Dendritic cell treated with granulocyte-macrophage colony-stimulating factor and Interleukin-4, amounts not matched to agents 40 ng/mL and 50 ng/mL, for 4 days (primary cell): ENCODE data around the gene DNMBP.
"Not testable (repeated sequence)": the region's sequence is repeated elsewhere in the genome, so short reads cannot be mapped to it uniquely, and the experiment has no call there.

Experiments used
- H3K27ac Mint-ChIP-seq: one replicate; pipeline ENCODE4 v1.8.0; 2022; ENCODE audit warnings: mild to moderate bottlenecking, mixed read lengths
- H3K27me3 Mint-ChIP-seq: one replicate; pipeline ENCODE4 v1.8.0; 2022; ENCODE audit warnings: mild to moderate bottlenecking, mixed read lengths
- H3K36me3 Mint-ChIP-seq: one replicate; pipeline ENCODE4 v1.8.0; 2022; ENCODE audit warnings: low read depth, mixed read lengths
- H3K4me1 Mint-ChIP-seq: one replicate; pipeline ENCODE4 v1.8.0; 2022; ENCODE audit warnings: low read depth, mixed read lengths
- H3K4me3 Mint-ChIP-seq: one replicate; pipeline ENCODE4 v1.8.0; 2022; ENCODE audit warnings: mild to moderate bottlenecking, moderate library complexity, mixed read lengths
- H3K9me3 Mint-ChIP-seq: one replicate; pipeline ENCODE4 v1.8.0; 2022; ENCODE audit warnings: mixed read lengths
- intact Hi-C: fragments of 100-400 bp; cut with micrococcal nuclease; formaldehyde crosslinking; loops from one replicate; pipeline ENCODE4 v1.15.0; 2022

Gene DNMBP

GRCh38 chr10:99993701-99994689 is 15.8 kb downstream of the DNMBP start:
- Mint-ChIP-seq H3K36me3 (no peaks in the 10 kb centered on the region), H3K9me3 (no peaks in the 10 kb centered on the region), H3K27me3 (no peaks in the 10 kb centered on the region), H3K4me3 (peak overlapping the region; percentile 17), H3K4me1 (peaks cover 23% of the 10 kb centered on the region), H3K27ac (peak overlapping the region; percentile 85)
- intact Hi-C loops: no loop called here

DNA sequence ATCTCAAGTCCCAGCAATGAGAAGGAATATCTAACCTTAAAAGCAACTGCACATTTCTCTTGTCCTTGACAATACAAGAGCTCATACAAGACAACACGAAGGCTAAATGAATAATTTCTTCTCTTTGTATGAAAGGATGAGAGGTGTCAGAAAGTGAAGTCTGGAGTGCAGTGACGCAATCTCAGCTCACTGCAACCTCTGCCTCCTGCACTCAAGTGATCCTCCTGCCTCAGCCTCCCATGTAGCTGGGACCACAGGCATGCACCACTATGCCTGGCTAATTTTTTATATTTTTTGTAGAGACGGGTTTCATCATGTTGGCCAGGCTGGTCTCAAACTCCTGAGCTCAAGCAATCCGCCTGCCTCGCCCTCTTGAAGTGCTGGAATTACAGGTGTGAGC is 24.1 kb downstream of the DNMBP start:
- H3K36me3 Mint-ChIP-seq, H3K9me3 Mint-ChIP-seq, intact Hi-C loops, H3K27ac Mint-ChIP-seq, H3K4me3 Mint-ChIP-seq, H3K27me3 Mint-ChIP-seq: not testable (repeated sequence)
- peaks cover 24% of the 10 kb centered on the region for H3K4me1 Mint-ChIP-seq

- Mint-ChIP-seq H3K27me3 (no peaks in the 10 kb centered on the region), H3K27ac (no peak overlapping the region), H3K4me3 (no peak overlapping the region), H3K36me3 (peaks cover 5% of the 10 kb centered on the region), H3K4me1 (peaks cover 27% of the 10 kb centered on the region), H3K9me3 (no peaks in the 10 kb centered on the region)
- intact Hi-C loops: no loop called here
These were observed 25.3 kb downstream of the DNMBP start for GRCh38 chr10:99984211-99985034.

DNA sequence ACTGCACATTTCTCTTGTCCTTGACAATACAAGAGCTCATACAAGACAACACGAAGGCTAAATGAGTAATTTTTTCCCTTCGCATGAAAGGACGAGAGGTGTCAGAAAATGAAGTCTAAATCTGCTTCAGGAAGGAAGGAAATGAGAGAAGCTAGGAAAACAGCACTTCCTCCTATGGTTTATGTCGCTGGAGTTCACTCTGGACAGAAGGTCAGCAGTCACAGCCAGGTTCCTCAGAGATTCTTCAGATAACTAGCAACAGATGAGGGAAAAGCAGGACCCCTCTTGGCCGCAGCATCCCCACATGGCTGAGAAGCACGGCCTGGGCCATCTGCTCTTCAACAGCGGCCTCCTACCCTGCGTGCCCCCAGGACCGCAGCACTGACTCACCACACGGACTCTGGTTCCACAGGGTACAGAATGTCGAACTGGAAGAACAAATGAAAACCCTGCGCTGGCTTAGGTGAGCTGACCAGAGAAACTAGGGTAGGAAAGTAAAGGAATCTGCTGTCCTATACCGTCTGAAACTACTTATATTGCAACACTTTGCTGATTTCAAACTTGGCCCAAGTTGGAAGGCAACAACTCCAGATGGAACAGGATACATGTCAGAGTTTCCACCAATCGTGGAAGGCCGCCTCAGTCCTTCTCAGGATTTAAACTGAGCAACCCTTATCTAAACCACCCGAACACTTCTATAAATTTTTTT is 26.3 kb downstream of the DNMBP start:
- peaks cover 5% of the 10 kb centered on the region for H3K36me3 Mint-ChIP-seq
- H3K4me3 Mint-ChIP-seq: no peak overlapping the region
- intact Hi-C loops: no loop called here
- H3K4me1 Mint-ChIP-seq: peaks cover 27% of the 10 kb centered on the region
- H3K27ac Mint-ChIP-seq: peak overlapping the region; percentile 67
- H3K9me3 Mint-ChIP-seq: no peaks in the 10 kb centered on the region
- H3K27me3 Mint-ChIP-seq: no peaks in the 10 kb centered on the region

DNA sequence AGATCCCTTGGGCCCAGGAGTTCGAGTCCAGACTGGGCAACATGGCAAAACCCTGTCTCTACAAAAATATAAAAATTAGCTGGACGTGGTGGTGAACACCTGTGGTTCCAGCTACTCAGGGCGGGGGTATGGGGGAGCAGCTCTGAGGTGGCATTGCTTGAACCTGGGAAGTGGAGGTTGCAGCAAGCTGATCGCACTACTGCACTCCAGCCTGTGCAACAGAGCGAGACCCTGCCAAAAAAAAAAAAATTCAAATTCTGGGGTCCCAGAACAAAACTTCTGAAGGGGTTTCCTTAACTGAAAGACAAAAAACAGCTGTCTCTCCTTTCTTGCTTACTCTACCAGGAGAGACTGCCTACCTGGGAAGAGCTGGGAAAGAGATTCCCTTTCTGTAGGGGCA is 27.0 kb downstream of the DNMBP start:
- Mint-ChIP-seq H3K4me3 (no peak overlapping the region), H3K36me3 (peaks cover 5% of the 10 kb centered on the region)

GRCh38 chr10:99981581-99982199 is 28.1 kb downstream of the DNMBP start:
- intact Hi-C loops: no loop called here
- H3K27ac Mint-ChIP-seq: peak overlapping the region; percentile 82
- H3K9me3 Mint-ChIP-seq: no peaks in the 10 kb centered on the region
- no peak overlapping the region for H3K4me3 Mint-ChIP-seq
- no peaks in the 10 kb centered on the region for H3K27me3 Mint-ChIP-seq
- peaks cover 5% of the 10 kb centered on the region for H3K36me3 Mint-ChIP-seq
- peaks cover 33% of the 10 kb centered on the region for H3K4me1 Mint-ChIP-seq

More for the DNA sequence above, 27.0 kb downstream of the DNMBP start:
- Mint-ChIP-seq H3K9me3 (no peaks in the 10 kb centered on the region), H3K4me1 (peaks cover 31% of the 10 kb centered on the region), H3K27me3 (no peaks in the 10 kb centered on the region), H3K27ac (peak overlapping the region; percentile 67)
- intact Hi-C loops: no loop called here

- Mint-ChIP-seq H3K9me3 (no peaks in the 10 kb centered on the region), H3K4me3 (no peak overlapping the region), H3K36me3 (peaks cover 5% of the 10 kb centered on the region), H3K4me1 (peaks cover 43% of the 10 kb centered on the region), H3K27me3 (no peaks in the 10 kb centered on the region), H3K27ac (no peak overlapping the region)
- intact Hi-C loops: no loop called here
These were observed 30.6 kb downstream of the DNMBP start for GRCh38 chr10:99979066-99979685.

DNA sequence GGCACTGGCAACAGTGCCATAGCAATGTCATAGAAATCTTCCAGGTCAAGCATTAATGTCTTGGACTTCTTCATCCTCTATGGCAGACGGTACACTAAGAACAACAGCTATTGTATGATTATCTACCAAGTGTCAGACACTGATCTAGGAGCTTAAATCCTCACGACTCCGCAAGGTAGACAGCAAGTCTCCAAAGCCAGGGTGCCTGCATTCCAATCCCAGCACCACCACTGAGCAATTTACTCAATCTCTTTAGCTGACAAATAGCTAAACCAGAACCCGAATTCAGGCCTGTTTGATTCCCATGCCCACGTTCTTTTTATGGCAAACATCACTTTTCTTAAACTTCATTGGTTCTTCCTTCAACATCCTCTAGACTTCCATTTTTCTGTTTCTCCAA is 31.8 kb downstream of the DNMBP start:
- Mint-ChIP-seq H3K27me3 (no peaks in the 10 kb centered on the region), H3K4me1 (peaks cover 35% of the 10 kb centered on the region), H3K27ac (no peak overlapping the region), H3K9me3 (no peaks in the 10 kb centered on the region), H3K4me3 (no peak overlapping the region), H3K36me3 (peaks cover 5% of the 10 kb centered on the region)
- intact Hi-C loops: no loop called here

- Mint-ChIP-seq H3K27me3 (no peaks in the 10 kb centered on the region), H3K9me3 (no peaks in the 10 kb centered on the region), H3K27ac (peak overlapping the region; percentile 78), H3K4me3 (no peak overlapping the region), H3K36me3 (peaks cover 5% of the 10 kb centered on the region), H3K4me1 (peaks cover 33% of the 10 kb centered on the region)
- intact Hi-C loops: no loop called here
These were observed 32.7 kb downstream of the DNMBP start for GRCh38 chr10:99976886-99977665.

DNA sequence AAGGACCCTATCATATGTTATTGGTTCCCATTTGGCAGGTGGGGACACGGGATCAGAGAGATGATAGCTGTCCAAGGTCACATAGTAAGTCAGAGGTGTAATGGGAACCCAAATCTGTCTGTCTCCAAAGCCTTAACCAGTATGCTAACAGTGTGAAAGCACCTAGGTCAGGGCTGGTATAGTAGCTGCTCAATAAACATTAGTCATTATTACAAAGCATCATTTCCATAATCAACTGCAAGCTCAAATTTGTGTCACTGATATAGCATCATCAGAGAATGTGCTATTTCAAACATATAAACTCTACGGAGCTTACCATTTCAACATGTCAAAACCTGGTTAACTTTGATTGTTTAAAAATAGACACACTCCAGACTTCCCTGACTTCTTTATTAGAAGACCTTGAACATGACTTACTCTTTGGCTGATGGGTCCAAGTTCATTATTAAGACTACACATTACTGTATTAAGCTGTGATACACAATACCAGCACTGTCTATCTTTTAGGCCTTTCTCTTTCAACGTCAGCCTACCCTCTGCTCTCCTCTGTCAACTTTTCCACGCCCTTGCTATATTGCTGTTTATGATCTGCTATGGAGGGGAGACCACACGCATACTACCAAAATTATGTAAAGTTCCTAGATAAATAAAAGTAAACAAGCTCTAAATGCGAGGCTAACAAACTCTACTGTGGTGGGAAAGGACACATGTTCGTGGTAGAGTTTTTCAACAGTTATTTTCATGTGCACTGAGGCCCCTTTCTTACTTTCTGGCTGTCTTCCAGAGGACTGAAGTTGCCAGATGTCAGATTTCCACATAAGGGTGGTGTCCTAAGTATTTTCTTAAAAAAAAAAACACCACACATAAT is 33.6 kb downstream of the DNMBP start:
- H3K36me3 Mint-ChIP-seq: peaks cover 13% of the 10 kb centered on the region
- no peak overlapping the region for H3K4me3 Mint-ChIP-seq
- peaks cover 24% of the 10 kb centered on the region for H3K4me1 Mint-ChIP-seq
- H3K27me3 Mint-ChIP-seq: no peaks in the 10 kb centered on the region
- H3K9me3 Mint-ChIP-seq: no peaks in the 10 kb centered on the region
- intact Hi-C loops: no loop called here
- H3K27ac Mint-ChIP-seq: peak overlapping the region; percentile 78

DNA sequence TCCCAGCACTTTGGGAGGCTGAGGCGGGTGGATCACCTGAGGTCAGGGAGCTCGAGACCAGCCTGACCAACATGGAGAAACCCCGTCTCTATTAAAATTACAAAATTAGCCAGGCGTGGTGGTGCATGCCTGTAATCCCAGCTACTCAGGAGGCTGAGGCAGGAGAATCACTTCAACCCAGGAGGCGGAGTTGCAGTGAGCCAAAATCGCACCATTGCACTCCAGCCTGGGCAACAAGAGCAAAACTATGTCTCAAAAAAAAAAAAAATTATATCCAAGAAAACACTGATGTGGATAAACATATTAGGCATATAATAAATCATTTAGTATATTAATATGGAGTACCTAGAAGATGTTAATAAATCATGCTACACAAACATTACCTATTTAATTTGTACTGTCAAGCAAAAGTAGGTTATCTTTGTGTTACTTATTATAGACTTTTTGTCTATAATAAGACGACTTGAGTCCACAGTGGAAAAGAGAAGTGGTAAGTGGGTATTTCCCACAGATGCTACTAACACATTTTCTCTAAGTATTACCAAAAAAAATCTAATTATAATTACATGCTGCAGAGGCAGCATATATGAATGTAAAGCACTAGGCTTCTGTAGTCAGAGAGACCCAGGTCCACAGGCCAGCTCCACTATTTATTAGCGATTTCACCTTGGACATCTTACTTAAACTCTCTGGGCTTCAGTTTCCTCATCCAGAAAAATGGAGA is 34.5 kb downstream of the DNMBP start:
- Mint-ChIP-seq H3K4me3 (no peak overlapping the region), H3K27ac (no peak overlapping the region), H3K27me3 (no peaks in the 10 kb centered on the region), H3K9me3 (no peaks in the 10 kb centered on the region), H3K36me3 (peaks cover 22% of the 10 kb centered on the region), H3K4me1 (peaks cover 17% of the 10 kb centered on the region)
- intact Hi-C loops: no loop called here
